ENCODE results near the gene SGCD.

Gene SGCD

GRCh38 chr5:156541582-156541981, 214.6 kb downstream of the SGCD start:
- DNase-seq (ENCODE audit: low spot score) = no peak
- no peak overlapping the region for H3K27ac ChIP-seq
- H3K4me3 ChIP-seq = no peak overlapping the region
- TF ChIP-seq, protein P1, sequence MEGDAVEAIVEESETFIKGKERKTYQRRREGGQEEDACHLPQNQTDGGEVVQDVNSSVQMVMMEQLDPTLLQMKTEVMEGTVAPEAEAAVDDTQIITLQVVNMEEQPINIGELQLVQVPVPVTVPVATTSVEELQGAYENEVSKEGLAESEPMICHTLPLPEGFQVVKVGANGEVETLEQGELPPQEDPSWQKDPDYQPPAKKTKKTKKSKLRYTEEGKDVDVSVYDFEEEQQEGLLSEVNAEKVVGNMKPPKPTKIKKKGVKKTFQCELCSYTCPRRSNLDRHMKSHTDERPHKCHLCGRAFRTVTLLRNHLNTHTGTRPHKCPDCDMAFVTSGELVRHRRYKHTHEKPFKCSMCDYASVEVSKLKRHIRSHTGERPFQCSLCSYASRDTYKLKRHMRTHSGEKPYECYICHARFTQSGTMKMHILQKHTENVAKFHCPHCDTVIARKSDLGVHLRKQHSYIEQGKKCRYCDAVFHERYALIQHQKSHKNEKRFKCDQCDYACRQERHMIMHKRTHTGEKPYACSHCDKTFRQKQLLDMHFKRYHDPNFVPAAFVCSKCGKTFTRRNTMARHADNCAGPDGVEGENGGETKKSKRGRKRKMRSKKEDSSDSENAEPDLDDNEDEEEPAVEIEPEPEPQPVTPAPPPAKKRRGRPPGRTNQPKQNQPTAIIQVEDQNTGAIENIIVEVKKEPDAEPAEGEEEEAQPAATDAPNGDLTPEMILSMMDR (IDR thresholded peaks at IDR 0.05) = no peak

- TF ChIP-seq, protein P1 (IDR thresholded peaks at IDR 0.05) = no peak
- Histone ChIP-seq H3K27ac (no peak overlapping the region), H3K4me3 (no peak overlapping the region)
- no peak for DNase-seq (ENCODE audit: low spot score)
These were observed 216.6 kb downstream of the SGCD start for GRCh38 chr5:156543348-156544145.

GRCh38 chr5:156552855-156553358, 225.9 kb downstream of the SGCD start:
- TF ChIP-seq, protein P1 (IDR thresholded peaks at IDR 0.05) = no peak
- no peak overlapping the region for H3K27ac ChIP-seq
- H3K4me3 ChIP-seq = no peak overlapping the region
- no peak for DNase-seq (ENCODE audit: low spot score)

DNA sequence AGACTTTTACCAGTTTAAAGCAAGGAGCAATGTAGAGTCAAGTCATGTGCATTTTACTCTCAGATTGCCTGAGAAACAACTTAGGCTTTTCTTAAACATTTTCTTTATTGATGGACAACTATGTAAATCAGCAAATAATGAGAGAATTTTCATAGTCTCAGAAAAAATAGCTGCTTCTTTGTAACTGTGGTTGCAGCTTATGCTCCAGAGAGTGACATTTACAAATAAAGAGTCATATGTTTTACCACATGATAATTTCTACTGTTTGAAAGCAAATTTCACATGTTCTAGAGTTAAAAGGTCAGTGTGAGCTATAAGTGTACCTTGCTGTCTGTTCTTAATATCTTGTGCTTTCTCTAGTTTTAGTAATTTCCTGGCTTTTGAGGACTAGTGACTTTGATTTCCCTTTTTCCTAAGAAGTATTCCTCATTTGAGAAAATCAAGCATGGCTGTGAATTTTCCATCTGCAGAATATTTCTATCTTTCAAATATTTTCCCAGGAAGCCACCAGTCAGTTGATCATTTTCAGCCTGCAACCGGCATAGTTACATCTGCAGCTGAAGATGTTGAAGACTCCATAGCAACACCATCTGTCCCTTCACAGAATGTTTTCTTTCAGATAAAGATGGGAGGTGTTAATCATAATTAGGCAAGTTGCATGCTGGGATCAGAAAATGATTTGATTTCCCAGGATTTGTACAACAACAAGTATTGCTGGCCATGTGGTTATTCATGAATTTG, 229.9 kb downstream of the SGCD start:
- Histone ChIP-seq H3K4me3 (no peak overlapping the region), H3K27ac (no peak overlapping the region)
- TF ChIP-seq, protein P1 (IDR thresholded peaks at IDR 0.05) = no peak
- DNase-seq (ENCODE audit: low spot score) = no peak

- TF ChIP-seq, protein P1 (IDR thresholded peaks at IDR 0.05) = no peak
- no peak overlapping the region for H3K27ac ChIP-seq
- DNase-seq (ENCODE audit: low spot score) = no peak
- H3K4me3 ChIP-seq = no peak overlapping the region
These were observed 233.0 kb downstream of the SGCD start for GRCh38 chr5:156560002-156560401.

DNA sequence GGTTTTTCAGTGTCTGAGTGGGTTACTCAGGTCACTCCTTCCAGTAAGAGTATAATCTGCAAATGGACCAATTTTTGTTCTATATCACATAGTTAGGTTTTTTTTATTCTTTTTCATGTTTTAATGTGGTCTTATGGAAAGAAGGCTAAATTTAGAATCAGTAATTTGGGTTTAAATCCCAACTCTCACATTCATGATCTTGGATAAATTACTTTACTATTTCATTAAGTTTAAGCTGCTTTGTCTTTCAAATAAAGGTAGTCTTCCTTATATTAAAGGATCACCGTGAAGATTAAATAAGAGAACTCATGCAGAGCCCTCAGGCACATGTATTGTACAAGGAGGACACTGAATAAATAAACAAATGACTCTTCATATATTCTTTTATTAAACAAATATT, 234.7 kb downstream of the SGCD start:
- TF ChIP-seq, protein P1 (IDR thresholded peaks at IDR 0.05) = no peak
- no peak for DNase-seq (ENCODE audit: low spot score)
- no peak overlapping the region for H3K4me3 ChIP-seq
- H3K27ac ChIP-seq = no peak overlapping the region
